AG04449 (cell line): Measurements from ENCODE around the gene SPON1.

Source experiments
- CTCF ChIA-PET: fragments of 350-600 bp; formaldehyde crosslinking; extraction: SDS; loops from one replicate; lab custom pipeline; 2021; ENCODE audit warnings: antibody characterized with exemption; lab: Yijun Ruan, JAX
- POLR2A ChIA-PET: fragments of 400-600, 350-600 bp; formaldehyde crosslinking; extraction: SDS; loops from one replicate; lab custom pipeline; 2020; ENCODE audit warnings: antibody characterized with exemption, inconsistent platforms; lab: Yijun Ruan, JAX
- DNase-seq: peaks from one replicate; pipeline ENCODE4 v3.0.0-alpha.2; 2010; ENCODE audit warnings: low read depth, low spot score
- H3K4me3 ChIP-seq: 2 replicates; pipeline ENCODE4 v1.5.1; 2011; ENCODE audit warnings: low read depth, mild to moderate bottlenecking, control low read depth, low read length
- CTCF ChIP-seq: IDR thresholded peaks from one replicate; pipeline ENCODE4 v1.5.1; 2011; ENCODE audit warnings: mild to moderate bottlenecking, moderate library complexity, low read length, control low read depth, inconsistent platforms; ENCODE audit not compliant: insufficient read depth; ENCODE audit errors: missing control alignments

SPON1 gene

GRCh38 chr11:14105446-14105845 lies 142.9 kb downstream of the SPON1 start:
- H3K4me3 ChIP-seq: no peak overlapping the region
- ChIA-PET CTCF (no interaction called here), POLR2A (no interaction called here)
- no peak for TF ChIP-seq CTCF
- no peak for DNase-seq

GRCh38 chr11:14106303-14107049 lies 144.0 kb downstream of the SPON1 start:
- no peak for TF ChIP-seq CTCF
- ChIA-PET POLR2A (no interaction called here), CTCF (no interaction called here)
- no peak overlapping the region for H3K4me3 ChIP-seq
- no peak for DNase-seq

GRCh38 chr11:14107050-14107430 lies 144.5 kb downstream of the SPON1 start:
- ChIA-PET POLR2A (no interaction called here), CTCF (no interaction called here)
- no peak for TF ChIP-seq CTCF
- no peak overlapping the region for H3K4me3 ChIP-seq
- no peak for DNase-seq

GRCh38 chr11:14109742-14110141 lies 147.2 kb downstream of the SPON1 start:
- TF ChIP-seq CTCF: no peak
- no peak for DNase-seq
- ChIA-PET POLR2A (no interaction called here), CTCF (no interaction called here)
- no peak overlapping the region for H3K4me3 ChIP-seq

- ChIA-PET CTCF (no interaction called here), POLR2A (no interaction called here)
- TF ChIP-seq CTCF: no peak
- no peak for DNase-seq
- H3K4me3 ChIP-seq: no peak overlapping the region
These were observed 148.1 kb downstream of the SPON1 start for GRCh38 chr11:14110629-14111028.

GRCh38 chr11:14111496-14111895 lies 149.0 kb downstream of the SPON1 start:
- CTCF ChIA-PET: no interaction called here
- no peak for DNase-seq
- POLR2A ChIA-PET: no interaction called here
- H3K4me3 ChIP-seq: no peak overlapping the region
- no peak for TF ChIP-seq CTCF
